Lung (tissue), 12 donors: Measurements from ENCODE around the gene ZBTB6. TPM values are rescaled to one million over a fixed set of nuclear protein-coding genes. Genes with fewer than 3 reads are reported as not detected.
A peak's percentile ranks its signal among the peaks of the same experiment; 100 is the strongest.
"Not testable (repeated sequence)": the region's sequence is repeated elsewhere in the genome, so short reads cannot be mapped to it uniquely, and the experiment has no call there.

Source experiments
- ATAC-seq: fragments of 200-7000 bp; cut with Tn5 transposase; one replicate; pipeline ENCODE4 v1.9.1; 2020; ENCODE audit warnings: moderate number of reproducible peaks; ENCODE audit not compliant: insufficient read depth, low FRiP score
- DNase-seq, 3 donors: peaks; one replicate each; pipeline ENCODE4 v3.0.0-alpha.2; 2013 to 2017
- H3K27ac ChIP-seq, 2 donors: one replicate each; pipeline ENCODE4 v1.5.1; 2013; ENCODE audit warnings: mild to moderate bottlenecking in 2 of 2, moderate library complexity in 2 of 2, control low read depth in 1 of 2, inconsistent platforms in 1 of 2, low read depth in 1 of 2, low read length in 1 of 2
- H3K27me3 ChIP-seq, 3 donors: one replicate each; pipeline ENCODE4 v1.5.1; 2013; ENCODE audit warnings: low read length in 2 of 3; ENCODE audit not compliant: control insufficient read depth in 3 of 3, insufficient read depth in 3 of 3
- H3K36me3 ChIP-seq, 4 donors: one replicate each; pipeline ENCODE4 v1.5.1; 2013; ENCODE audit warnings: low read length in 4 of 4, mild to moderate bottlenecking in 1 of 4, moderate library complexity in 1 of 4; ENCODE audit not compliant: control insufficient read depth in 4 of 4, insufficient read depth in 4 of 4
- H3K4me1 ChIP-seq, 5 donors: one replicate each; pipeline ENCODE4 v1.5.1; 2013; ENCODE audit warnings: low read length in 5 of 5, mild to moderate bottlenecking in 2 of 5, moderate library complexity in 1 of 5; ENCODE audit not compliant: control insufficient read depth in 5 of 5, insufficient read depth in 5 of 5
- H3K4me3 ChIP-seq: one replicate; pipeline ENCODE4 v1.5.1; 2013; ENCODE audit warnings: mild to moderate bottlenecking, control low read depth, moderate library complexity
- H3K9ac ChIP-seq, 2 donors: one replicate each; pipeline ENCODE4 v1.5.1; 2013; ENCODE audit warnings: low read length in 2 of 2, control low read depth in 1 of 2; ENCODE audit not compliant: insufficient read depth in 1 of 2
- H3K9me3 ChIP-seq, 4 donors: one replicate each; pipeline ENCODE4 v1.5.1; 2013; ENCODE audit warnings: low read length in 3 of 4, mild to moderate bottlenecking in 1 of 4, moderate library complexity in 1 of 4; ENCODE audit not compliant: control insufficient read depth in 4 of 4, insufficient read depth in 3 of 4
- CTCF ChIP-seq: IDR thresholded peaks from 2 replicates; pipeline ENCODE4 v1.5.1; 2012; ENCODE audit warnings: mild to moderate bottlenecking; ENCODE audit errors: control extremely low read depth, extremely low read depth
- WGBS, 2 donors: extraction: QIAGEN DNeasy Blood & Tissue Kit; methylation state at CpG; one replicate each; pipeline ENCODE4 v1.1.7; 2013; 5-methylcytosine and 5-hydroxymethylcytosine counted together
- polyA plus RNA-seq, 2 donors: library from polyadenylated mRNA; stranded (reverse); fragments of 200-250 nt; gene quantifications; one replicate each; pipeline ENCODE4 v1.2.1, GENCODE V29; 2013
- total RNA-seq, 2 donors: library from RNA; depleted of rRNA in 1 of 2; stranded (reverse); fragments of >200 nt in 1 of 2; gene quantifications; one replicate each; pipeline ENCODE4 v1.2.1, GENCODE V29; 2014 to 2021
- donor health status: control.
- donor health status: control.
- donor health status: Bipolar disorder and iron deficiency.
- donor health status: healthy.
- donor health status: DM: yes; HTN: yes; CAD: no.

The ZBTB6 gene
- total and polyA plus RNA-seq, 4 donors, result 2.5 to 16.6 (median 6.1) TPM

- H3K9me3 ChIP-seq, result no peaks in the 10 kb centered on the region
- H3K27ac ChIP-seq, result no peak overlapping the region
- no peak for TF ChIP-seq CTCF
- H3K9ac ChIP-seq, result no peak overlapping the region
- DNase-seq (no peak), ATAC-seq (no peak)
- no peak overlapping the region for H3K4me3 ChIP-seq
- H3K4me1 ChIP-seq, result peaks cover 0 to 3% (median 0%) of the 10 kb centered on the region in 5 donors
- WGBS, 2 donors, result 69 to 77% methylated on average over 3 of the region's 3 CpGs
- no peaks in the 10 kb centered on the region for H3K27me3 ChIP-seq
- peaks cover 3 to 9% (median 5%) of the 10 kb centered on the region in 4 donors for H3K36me3 ChIP-seq
Observed at GRCh38 chr9:122923947-122924346, 10.8 kb upstream of the ZBTB6 start.

- 93 to 95% methylated on average over 8 of the region's 8 CpGs for WGBS, 2 donors
- no peak for DNase-seq
- no peak overlapping the region for H3K27ac ChIP-seq
- no peak for TF ChIP-seq CTCF
- peaks cover 0 to 3% (median 0%) of the 10 kb centered on the region in 5 donors for H3K4me1 ChIP-seq
- H3K4me3 ChIP-seq, result no peak overlapping the region
- peaks cover 3 to 7% (median 6%) of the 10 kb centered on the region in 4 donors for H3K36me3 ChIP-seq
- ATAC-seq, result no peak
- no peaks in the 10 kb centered on the region for H3K27me3 ChIP-seq
- no peaks in the 10 kb centered on the region for H3K9me3 ChIP-seq
- H3K9ac ChIP-seq, result no peak overlapping the region
Observed at GRCh38 chr9:122922713-122923112, 9.6 kb upstream of the ZBTB6 start.

- peaks cover 3 to 6% (median 6%) of the 10 kb centered on the region in 4 donors for H3K36me3 ChIP-seq
- no peak overlapping the region for H3K4me3 ChIP-seq
- ATAC-seq, result no peak
- no peak overlapping the region for H3K9ac ChIP-seq
- H3K4me1 ChIP-seq, result peaks cover 0 to 3% (median 0%) of the 10 kb centered on the region in 5 donors
- no peaks in the 10 kb centered on the region for H3K27me3 ChIP-seq
- no peaks in the 10 kb centered on the region for H3K9me3 ChIP-seq
- TF ChIP-seq CTCF, result no peak
- no peak for DNase-seq
- H3K27ac ChIP-seq, result no peak overlapping the region
- WGBS, 2 donors, result 91 to 94% methylated on average over 2 of the region's 2 CpGs
Observed at GRCh38 chr9:122918310-122918709, 5.2 kb upstream of the ZBTB6 start.

- H3K9ac ChIP-seq, result peak overlapping the region; percentile 72 to 74
- peak overlapping the region; percentile 96 for H3K4me3 ChIP-seq
- no peaks in the 10 kb centered on the region for H3K9me3 ChIP-seq
- H3K4me1 ChIP-seq, result peaks cover 0 to 10% (median 3%) of the 10 kb centered on the region in 5 donors
- WGBS, 2 donors, result 4 to 5% methylated on average over 9 of the region's 9 CpGs
- peaks cover 3 to 13% (median 6%) of the 10 kb centered on the region in 4 donors for H3K36me3 ChIP-seq
- DNase-seq (no peak), ATAC-seq (no peak)
- H3K27me3 ChIP-seq, result no peaks in the 10 kb centered on the region
- H3K27ac ChIP-seq, result peak overlapping the region; percentile 79 to 90
- TF ChIP-seq CTCF, result no peak
Observed at GRCh38 chr9:122912671-122912963, 506 bp downstream of the ZBTB6 start.

- not testable (repeated sequence) for H3K4me3 ChIP-seq, H3K9ac ChIP-seq, ATAC-seq, H3K36me3 ChIP-seq, H3K27me3 ChIP-seq, H3K27ac ChIP-seq, H3K9me3 ChIP-seq, DNase-seq
- H3K4me1 ChIP-seq, result peaks cover 0 to 16% (median 0%) of the 10 kb centered on the region in 5 donors
- WGBS, 2 donors, result 94 to 95% methylated on average over 16 of the region's 16 CpGs
Observed at GRCh38 chr9:122906122-122906521, 7.0 kb downstream of the ZBTB6 start.
